ENCODE results near the gene NUBP2.

Gene NUBP2

GRCh38 chr16:1763521-1764511, 18.9 kb upstream of the NUBP2 start:
- TF ChIP-seq ZNF548 (tag by site-specific recombination; IDR thresholded peaks at IDR 0.05) (no peak), ZNF18 (tag by site-specific recombination; IDR thresholded peaks at IDR 0.05) (no peak), KLF8 (tag by site-specific recombination; IDR thresholded peaks at IDR 0.05) (peak; percentile 51; the same call in 1 of the 2 replicates), ZNF510 (tag by site-specific recombination; IDR thresholded peaks at IDR 0.05; ENCODE audit: insufficient replicate concordance) (no peak), PRDM1 (tag by site-specific recombination; IDR thresholded peaks at IDR 0.05) (no peak), KLF1 (tag by site-specific recombination; IDR thresholded peaks at IDR 0.05) (peak; percentile 80), ZNF19 (tag by site-specific recombination; IDR thresholded peaks at IDR 0.05; ENCODE audit: low read depth) (no peak), ZNF155 (tag by site-specific recombination; IDR thresholded peaks at IDR 0.05) (no peak), IKZF3 (tag by site-specific recombination; IDR thresholded peaks at IDR 0.05) (0 out of 2 replicates have a peak, but pooled peaks have one; percentile 20)
- TF ChIP-seq, protein P1, sequence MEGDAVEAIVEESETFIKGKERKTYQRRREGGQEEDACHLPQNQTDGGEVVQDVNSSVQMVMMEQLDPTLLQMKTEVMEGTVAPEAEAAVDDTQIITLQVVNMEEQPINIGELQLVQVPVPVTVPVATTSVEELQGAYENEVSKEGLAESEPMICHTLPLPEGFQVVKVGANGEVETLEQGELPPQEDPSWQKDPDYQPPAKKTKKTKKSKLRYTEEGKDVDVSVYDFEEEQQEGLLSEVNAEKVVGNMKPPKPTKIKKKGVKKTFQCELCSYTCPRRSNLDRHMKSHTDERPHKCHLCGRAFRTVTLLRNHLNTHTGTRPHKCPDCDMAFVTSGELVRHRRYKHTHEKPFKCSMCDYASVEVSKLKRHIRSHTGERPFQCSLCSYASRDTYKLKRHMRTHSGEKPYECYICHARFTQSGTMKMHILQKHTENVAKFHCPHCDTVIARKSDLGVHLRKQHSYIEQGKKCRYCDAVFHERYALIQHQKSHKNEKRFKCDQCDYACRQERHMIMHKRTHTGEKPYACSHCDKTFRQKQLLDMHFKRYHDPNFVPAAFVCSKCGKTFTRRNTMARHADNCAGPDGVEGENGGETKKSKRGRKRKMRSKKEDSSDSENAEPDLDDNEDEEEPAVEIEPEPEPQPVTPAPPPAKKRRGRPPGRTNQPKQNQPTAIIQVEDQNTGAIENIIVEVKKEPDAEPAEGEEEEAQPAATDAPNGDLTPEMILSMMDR (tag by site-specific recombination; IDR thresholded peaks at IDR 0.05): peak; percentile 34
- TF ChIP-seq, protein P2, sequence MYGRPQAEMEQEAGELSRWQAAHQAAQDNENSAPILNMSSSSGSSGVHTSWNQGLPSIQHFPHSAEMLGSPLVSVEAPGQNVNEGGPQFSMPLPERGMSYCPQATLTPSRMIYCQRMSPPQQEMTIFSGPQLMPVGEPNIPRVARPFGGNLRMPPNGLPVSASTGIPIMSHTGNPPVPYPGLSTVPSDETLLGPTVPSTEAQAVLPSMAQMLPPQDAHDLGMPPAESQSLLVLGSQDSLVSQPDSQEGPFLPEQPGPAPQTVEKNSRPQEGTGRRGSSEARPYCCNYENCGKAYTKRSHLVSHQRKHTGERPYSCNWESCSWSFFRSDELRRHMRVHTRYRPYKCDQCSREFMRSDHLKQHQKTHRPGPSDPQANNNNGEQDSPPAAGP (tag by site-specific recombination; IDR thresholded peaks at IDR 0.05): 0 out of 2 replicates have a peak, but pooled peaks have one; percentile 20
- ChIA-PET CTCF (interaction anchor here (0.6 to 0.9 kb wide), 3 partner anchors 10 to 60 kb away, joined by 4 to 9 read pairs (median 5); no protein-coding TSS in a partner anchor), POLR2A (interaction anchor here (1.4 kb wide), 1 partner anchor 19 kb away, joined by 6 read pairs; the partner anchor contains the start of genes NUBP2 and SPSB3)
- H3K4me1 ChIP-seq (ENCODE audit: control insufficient read depth, insufficient read depth, low read length): no peaks in the 10 kb centered on the region
- H3K27ac ChIP-seq (ENCODE audit: extremely low read depth, low read depth, low read length): no peak overlapping the region
- no peak overlapping the region for H3K4me3 ChIP-seq (ENCODE audit: low read depth, low read length)
- peaks cover 0 to 93% of the 10 kb centered on the region in 2 experiments; a peak in 1 of 3 replicates for H3K36me3 ChIP-seq (ENCODE audit: control insufficient read depth in 2 of 2, insufficient read depth in 1 of 2, low read length in 2 of 2)
- no peaks in the 10 kb centered on the region for H3K9me3 ChIP-seq (ENCODE audit: control insufficient read depth, insufficient read depth, low read depth, low read length)

GRCh38 chr16:1764971-1765370, 17.8 kb upstream of the NUBP2 start:
- Histone ChIP-seq H3K27ac (ENCODE audit: extremely low read depth, low read depth, low read length) (no peak overlapping the region), H3K9me3 (ENCODE audit: control insufficient read depth, insufficient read depth, low read depth, low read length) (no peaks in the 10 kb centered on the region), H3K36me3 (ENCODE audit: control insufficient read depth in 2 of 2, insufficient read depth in 1 of 2, low read length in 2 of 2) (peaks cover 0 to 94% of the 10 kb centered on the region in 2 experiments; a peak in 1 of 3 replicates), H3K4me3 (ENCODE audit: low read depth, low read length) (no peak overlapping the region), H3K4me1 (ENCODE audit: control insufficient read depth, insufficient read depth, low read length) (peaks cover 2% of the 10 kb centered on the region; the same call in 1 of the 2 replicates)
- CTCF ChIA-PET: interaction anchor here (0.6 kb wide), 1 partner anchor 155 kb away, joined by 3 read pairs; no protein-coding TSS in a partner anchor
- TF ChIP-seq ZEB2 (tag by site-specific recombination; IDR thresholded peaks at IDR 0.05) (no peak), ZNF24 (tag by site-specific recombination; IDR thresholded peaks at IDR 0.05) (no peak), ZNF404 (tag by site-specific recombination; IDR thresholded peaks at IDR 0.05) (no peak), ZNF654 (tag by site-specific recombination; IDR thresholded peaks at IDR 0.05; ENCODE audit: low read depth) (no peak), ZNF398 (tag by site-specific recombination; IDR thresholded peaks at IDR 0.05) (no peak), ZNF514 (tag by site-specific recombination; IDR thresholded peaks at IDR 0.05) (no peak), ZBTB48 (tag by site-specific recombination; IDR thresholded peaks at IDR 0.05) (no peak), KLF9 (tag by site-specific recombination; IDR thresholded peaks at IDR 0.05; ENCODE audit: low read depth) (peak; percentile 19; the same call in 1 of the 2 replicates)
- POLR2A ChIA-PET: interaction anchor here (0.8 to 1.4 kb wide), 2 partner anchors 18 to 200 kb away, joined by 4 to 6 read pairs; partner anchors contain the start of genes NUBP2, RPS2 and SPSB3

All from HEK293 (cell line).